Upper lobe of right lung (tissue), 1 donor: ENCODE data around the gene SPDL1. TPM values are rescaled to one million over a fixed set of nuclear protein-coding genes. Genes with fewer than 3 reads are reported as not detected.

ENCODE experiments used
- ATAC-seq: fragments of 200-7000 bp; cut with Tn5 transposase; one replicate; pipeline ENCODE4 v1.9.1; 2020; ENCODE audit warnings: mild to moderate bottlenecking, moderate library complexity
- DNase-seq: peaks from one replicate; pipeline ENCODE4 v3.0.0-alpha.2; 2020
- H3K27ac ChIP-seq: fragments of 200-600 bp; one replicate; pipeline ENCODE4 v1.8.0; 2022
- H3K27me3 ChIP-seq: fragments of 200-600 bp; one replicate; pipeline ENCODE4 v1.8.0; 2022; ENCODE audit warnings: mild to moderate bottlenecking
- H3K36me3 ChIP-seq: fragments of 200-600 bp; one replicate; pipeline ENCODE4 v1.8.0; 2022
- H3K4me1 ChIP-seq: fragments of 200-600 bp; one replicate; pipeline ENCODE4 v1.8.0; 2022
- H3K4me3 ChIP-seq: fragments of 200-600 bp; one replicate; pipeline ENCODE4 v1.8.0; 2022; ENCODE audit warnings: mild to moderate bottlenecking
- H3K9me3 ChIP-seq: fragments of 200-600 bp; one replicate; pipeline ENCODE4 v1.8.0; 2022
- intact Hi-C: fragments of 100-400 bp; cut with DNase I; formaldehyde crosslinking; loops from one replicate; pipeline ENCODE4 v1.11.0; 2022
- total RNA-seq: library from RNA; stranded (reverse); fragmentation: NEBNext Ultra II Directional; extraction: Animal tissue kit (Norgen Biotek cat#: 25700); gene quantifications from one replicate; pipeline ENCODE4 v1.2.1, GENCODE V29; 2021
- TF ChIP-seq, protein P1 (sequence below): fragments of 200-600 bp; IDR thresholded peaks from one replicate; pipeline ENCODE4 v1.8.0; 2022; ENCODE audit warnings: antibody characterized with exemption
- donor health status: DM: no; HTN: yes; CAD: no; lungs with severe emphysema.

SPDL1 gene
- total RNA-seq, 1 donor from 2014 or later = 3.5 TPM

GRCh38 chr5:169544264-169544950 is 39.2 kb upstream of the SPDL1 start:
- DNase-seq = no peak
- intact Hi-C loops = loop anchor here (10.0 kb wide), 1 partner anchor 570 kb away; no protein-coding TSS in a partner anchor
- no peak overlapping the region for H3K4me3 ChIP-seq
- TF ChIP-seq, protein P1, sequence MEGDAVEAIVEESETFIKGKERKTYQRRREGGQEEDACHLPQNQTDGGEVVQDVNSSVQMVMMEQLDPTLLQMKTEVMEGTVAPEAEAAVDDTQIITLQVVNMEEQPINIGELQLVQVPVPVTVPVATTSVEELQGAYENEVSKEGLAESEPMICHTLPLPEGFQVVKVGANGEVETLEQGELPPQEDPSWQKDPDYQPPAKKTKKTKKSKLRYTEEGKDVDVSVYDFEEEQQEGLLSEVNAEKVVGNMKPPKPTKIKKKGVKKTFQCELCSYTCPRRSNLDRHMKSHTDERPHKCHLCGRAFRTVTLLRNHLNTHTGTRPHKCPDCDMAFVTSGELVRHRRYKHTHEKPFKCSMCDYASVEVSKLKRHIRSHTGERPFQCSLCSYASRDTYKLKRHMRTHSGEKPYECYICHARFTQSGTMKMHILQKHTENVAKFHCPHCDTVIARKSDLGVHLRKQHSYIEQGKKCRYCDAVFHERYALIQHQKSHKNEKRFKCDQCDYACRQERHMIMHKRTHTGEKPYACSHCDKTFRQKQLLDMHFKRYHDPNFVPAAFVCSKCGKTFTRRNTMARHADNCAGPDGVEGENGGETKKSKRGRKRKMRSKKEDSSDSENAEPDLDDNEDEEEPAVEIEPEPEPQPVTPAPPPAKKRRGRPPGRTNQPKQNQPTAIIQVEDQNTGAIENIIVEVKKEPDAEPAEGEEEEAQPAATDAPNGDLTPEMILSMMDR = no peak
- no peaks in the 10 kb centered on the region for H3K9me3 ChIP-seq
- no peak overlapping the region for H3K27ac ChIP-seq
- no peak for ATAC-seq
- H3K4me1 ChIP-seq = no peaks in the 10 kb centered on the region
- no peaks in the 10 kb centered on the region for H3K36me3 ChIP-seq
- H3K27me3 ChIP-seq = no peaks in the 10 kb centered on the region

DNA sequence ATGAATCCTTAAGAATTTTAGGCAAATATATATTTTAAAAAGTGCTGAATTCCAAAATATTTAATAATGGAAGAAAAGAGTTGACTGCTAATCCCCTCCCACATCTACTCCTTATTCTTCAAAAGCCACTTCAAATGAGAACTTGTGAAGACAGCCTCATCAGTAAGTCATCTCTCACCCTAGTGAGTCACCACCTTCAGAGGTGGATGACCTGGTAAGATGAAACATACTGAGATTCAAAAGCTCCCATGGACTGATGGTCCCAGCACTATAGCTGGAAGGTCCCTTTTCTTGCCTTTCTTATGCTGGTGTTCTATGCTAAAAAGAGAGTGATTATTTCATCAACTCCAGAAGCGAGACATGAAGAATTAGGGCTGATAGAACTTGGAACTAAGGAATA is 37.8 kb upstream of the SPDL1 start:
- no peak for DNase-seq
- Histone ChIP-seq H3K27me3 (no peaks in the 10 kb centered on the region), H3K4me3 (no peak overlapping the region), H3K36me3 (no peaks in the 10 kb centered on the region), H3K4me1 (no peaks in the 10 kb centered on the region), H3K9me3 (no peaks in the 10 kb centered on the region), H3K27ac (no peak overlapping the region)
- TF ChIP-seq, protein P1 = no peak
- ATAC-seq = no peak
- intact Hi-C loops = loop anchor here (10.0 kb wide), 1 partner anchor 571 kb away; no protein-coding TSS in a partner anchor

GRCh38 chr5:169546346-169546745 is 37.2 kb upstream of the SPDL1 start:
- ATAC-seq = no peak
- intact Hi-C loops = loop anchor here (10.0 kb wide), 1 partner anchor 572 kb away; no protein-coding TSS in a partner anchor

DNA sequence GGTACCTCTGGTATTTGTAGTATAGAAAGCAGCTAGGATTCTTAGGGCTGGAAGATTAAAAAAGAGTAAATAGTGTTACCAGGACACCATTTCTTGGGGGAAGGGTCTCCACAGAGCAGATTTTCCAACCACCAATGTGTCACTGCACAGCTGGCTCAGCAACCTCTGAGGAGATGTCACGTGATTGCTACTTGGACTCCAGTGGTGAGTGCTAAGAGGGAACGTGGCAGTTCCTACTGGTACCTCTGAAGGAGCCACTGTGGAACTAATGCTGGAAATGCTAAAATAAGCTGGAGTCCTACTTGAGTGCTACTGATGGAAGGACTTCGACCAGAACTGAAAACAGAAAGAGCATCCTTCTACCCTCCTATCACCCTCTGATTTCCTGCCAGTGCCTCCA is 36.1 kb upstream of the SPDL1 start:
- Histone ChIP-seq H3K4me1 (no peaks in the 10 kb centered on the region), H3K36me3 (no peaks in the 10 kb centered on the region), H3K27ac (no peak overlapping the region), H3K27me3 (peaks cover 4% of the 10 kb centered on the region), H3K4me3 (no peak overlapping the region), H3K9me3 (no peaks in the 10 kb centered on the region)
- TF ChIP-seq, protein P1 = no peak
- DNase-seq (no peak), ATAC-seq (no peak)
- intact Hi-C loops = loop anchor here (10.0 kb wide), 1 partner anchor 573 kb away; no protein-coding TSS in a partner anchor

More at GRCh38 chr5:169546346-169546745, 37.2 kb upstream of the SPDL1 start:
- no peak overlapping the region for H3K4me3 ChIP-seq
- TF ChIP-seq, protein P1 = no peak
- H3K36me3 ChIP-seq = no peaks in the 10 kb centered on the region
- H3K27ac ChIP-seq = no peak overlapping the region
- DNase-seq = no peak
- no peaks in the 10 kb centered on the region for H3K27me3 ChIP-seq
- no peaks in the 10 kb centered on the region for H3K9me3 ChIP-seq
- no peaks in the 10 kb centered on the region for H3K4me1 ChIP-seq

DNA sequence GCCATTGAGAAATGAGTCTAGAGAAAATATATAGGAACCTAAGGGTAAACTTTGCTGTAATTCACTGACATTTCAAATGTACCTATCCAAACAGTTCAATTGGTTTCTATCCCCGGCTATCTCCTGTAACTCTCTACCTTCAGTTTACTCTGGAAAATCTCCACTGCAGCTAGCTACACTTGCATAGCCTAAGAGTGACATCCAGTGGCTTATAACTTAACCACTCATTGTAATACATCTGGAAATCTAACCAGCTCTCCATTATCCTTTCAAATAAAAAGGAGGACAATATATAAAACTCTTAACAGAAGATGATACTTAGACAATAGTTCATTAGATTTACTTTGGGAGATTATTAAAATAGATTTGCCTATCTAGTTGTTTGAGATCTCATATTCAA is 35.3 kb upstream of the SPDL1 start:
- no peak for DNase-seq
- Histone ChIP-seq H3K27ac (no peak overlapping the region), H3K27me3 (peaks cover 4% of the 10 kb centered on the region), H3K36me3 (no peaks in the 10 kb centered on the region), H3K4me1 (no peaks in the 10 kb centered on the region), H3K4me3 (no peak overlapping the region), H3K9me3 (no peaks in the 10 kb centered on the region)
- TF ChIP-seq, protein P1 = peak; percentile 38
- no peak for ATAC-seq
- intact Hi-C loops = loop anchor here (10.0 kb wide), 1 partner anchor 574 kb away; no protein-coding TSS in a partner anchor
